ENCODE data around the gene PDGFC.

Gene PDGFC

GRCh38 chr4:156972379-156973015, 898 bp upstream of the PDGFC start:
- DNase-seq, result no peak

DNA sequence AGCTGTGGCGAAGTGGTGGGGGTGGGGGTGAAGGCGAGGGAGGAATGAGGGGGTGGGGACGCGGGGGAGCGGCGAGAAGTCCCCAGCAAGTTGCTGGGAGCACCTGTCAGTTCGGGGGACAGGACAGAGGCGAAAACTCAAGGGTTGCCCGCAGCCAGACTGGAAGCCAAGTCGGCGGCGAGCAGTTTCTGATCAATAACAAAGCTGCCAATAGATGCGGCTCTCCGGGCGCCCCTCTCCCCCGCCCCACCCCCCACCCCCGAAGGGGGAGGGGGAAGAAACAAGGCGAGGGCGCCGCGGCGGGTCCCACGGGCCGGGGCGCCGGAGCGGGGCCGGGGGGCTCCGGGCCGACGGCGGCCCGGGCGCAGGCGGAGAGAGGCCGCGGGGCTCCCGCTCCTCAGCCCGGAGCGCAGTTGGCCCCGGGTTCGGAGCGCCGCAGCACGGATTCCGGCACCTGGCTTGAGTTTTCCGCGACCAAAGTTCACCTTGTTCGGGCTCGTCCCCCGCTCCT, 379 bp downstream of the PDGFC start:
- DNase-seq, result no peak

GRCh38 chr4:156970501-156971164, 966 bp downstream of the PDGFC start:
- DNase-seq, result peak; percentile 11

GRCh38 chr4:156969911-156970310, 1.7 kb downstream of the PDGFC start:
- no peak for DNase-seq

GRCh38 chr4:156969101-156969500, 2.5 kb downstream of the PDGFC start:
- no peak for DNase-seq

DNA sequence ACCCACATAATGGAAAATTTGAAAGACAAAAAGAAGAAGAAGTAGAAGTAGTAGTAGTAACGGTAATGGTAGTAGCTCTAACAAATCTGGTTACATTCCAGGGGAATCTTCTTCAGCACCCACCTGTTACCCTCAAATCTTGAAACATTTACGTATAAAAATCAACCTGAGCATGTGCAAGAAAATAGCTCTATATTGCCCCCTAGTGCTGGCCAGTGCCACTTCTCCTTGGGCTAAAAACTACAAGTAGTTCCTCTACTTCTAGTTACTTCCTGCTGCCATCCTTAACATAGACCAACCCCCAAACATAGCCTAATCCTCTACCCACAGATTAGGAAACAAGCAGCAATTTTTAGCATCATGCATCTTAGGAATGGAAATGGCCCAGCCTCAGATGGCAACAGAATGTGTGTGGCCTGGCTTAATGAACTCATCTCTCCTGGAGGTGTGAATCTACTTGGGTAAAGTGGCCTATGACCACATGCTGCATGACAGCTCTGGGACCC, 3.1 kb downstream of the PDGFC start:
- DNase-seq, result peak; percentile 27

- DNase-seq, result no peak
These were observed 4.8 kb downstream of the PDGFC start for GRCh38 chr4:156966836-156967235.

- no peak for DNase-seq
These were observed 8.2 kb downstream of the PDGFC start for GRCh38 chr4:156963419-156963818.

DNA sequence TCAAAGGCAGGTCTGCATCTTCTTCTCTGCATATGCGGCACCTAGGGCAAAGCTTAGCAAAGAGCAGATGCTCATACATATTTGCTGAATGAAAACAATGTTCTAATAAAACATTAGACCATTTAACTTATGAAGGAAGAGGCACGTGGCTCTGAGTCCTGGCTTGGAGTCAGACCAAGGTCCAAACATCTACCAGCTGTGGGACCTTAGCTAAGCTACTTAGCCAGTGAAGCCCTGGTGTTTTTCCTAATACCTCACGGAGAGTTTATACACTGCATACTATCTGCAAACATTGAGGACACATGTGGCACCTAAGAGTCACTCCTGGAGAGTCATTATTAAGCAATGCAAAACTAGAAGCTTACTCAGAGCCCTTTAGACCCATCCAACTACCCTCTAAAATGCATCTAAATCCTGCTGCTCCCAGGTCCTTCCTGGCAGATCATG, 9.0 kb downstream of the PDGFC start:
- DNase-seq, result no peak

DNA sequence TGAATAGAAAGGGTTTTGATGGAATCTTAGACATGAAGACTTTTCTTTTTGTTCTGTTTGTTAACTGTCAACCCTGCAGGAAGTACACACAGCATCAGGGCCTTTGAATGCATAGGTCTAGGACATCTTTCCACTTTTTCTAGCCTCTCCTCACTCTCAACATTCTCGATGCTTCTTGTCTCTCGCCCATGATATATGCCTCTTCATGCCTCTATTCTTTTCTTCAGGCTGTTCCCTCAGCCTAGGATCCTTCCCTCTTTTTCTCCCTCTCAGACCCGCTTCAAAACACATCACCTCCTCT, 9.6 kb downstream of the PDGFC start:
- no peak for DNase-seq

DNA sequence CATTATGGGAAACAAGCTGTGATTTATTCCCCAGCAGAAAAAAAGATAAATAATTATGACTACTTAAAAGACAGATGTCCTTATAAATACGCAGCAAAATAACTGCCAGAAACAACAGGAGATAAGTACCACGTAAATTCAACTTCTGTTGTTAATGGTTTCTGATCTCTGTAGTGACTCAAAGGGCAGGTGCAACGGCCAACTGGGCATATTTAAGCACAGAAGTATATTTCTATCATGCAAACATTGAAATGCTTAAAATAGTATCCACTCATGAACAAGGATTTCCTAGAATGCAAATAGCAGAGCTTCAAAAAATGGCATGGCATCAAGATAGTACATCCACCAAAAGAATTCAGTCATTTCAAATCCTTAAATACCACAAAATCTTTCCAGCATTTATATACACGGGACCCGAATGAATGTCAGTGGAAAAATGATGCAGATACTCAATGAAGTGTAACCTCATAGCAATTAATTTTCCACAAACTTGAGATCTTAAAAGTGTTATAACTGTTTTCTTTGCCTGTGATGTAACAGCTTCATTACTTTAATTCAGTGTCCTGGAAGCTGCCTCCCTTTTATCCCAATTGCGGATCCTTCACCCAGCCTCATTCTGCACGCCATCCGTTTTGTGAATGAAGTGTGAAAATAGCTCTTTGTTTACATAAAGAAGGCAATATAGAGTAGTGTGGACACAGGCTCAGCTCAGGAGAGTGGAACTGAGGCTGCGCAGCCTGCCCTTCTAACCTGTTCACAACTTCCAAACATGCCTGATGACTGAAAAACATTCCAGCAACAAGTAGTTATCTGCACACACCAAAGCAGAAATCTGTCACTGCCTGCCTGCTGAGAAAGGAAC, 10.2 kb downstream of the PDGFC start:
- DNase-seq, result no peak

DNA sequence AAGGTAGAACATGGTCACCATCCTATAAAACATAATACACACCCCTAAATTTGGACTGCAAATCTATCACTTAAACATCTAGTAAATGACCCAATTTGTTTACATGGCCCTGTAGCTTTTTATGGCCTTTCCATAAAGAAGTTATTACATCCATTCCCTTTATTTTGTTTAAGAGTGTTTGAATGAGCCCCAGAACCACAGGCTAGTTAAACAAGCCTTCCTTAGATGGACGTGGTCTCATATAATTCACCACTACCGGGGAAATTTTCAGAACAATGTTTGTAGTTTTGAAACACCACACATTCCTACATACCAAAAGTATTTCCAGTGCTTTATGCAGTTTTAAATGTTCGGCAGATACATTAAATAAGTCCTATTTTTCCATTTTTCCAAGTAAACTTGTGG, 12.3 kb downstream of the PDGFC start:
- DNase-seq, result no peak

- DNase-seq, result no peak
These were observed 13.1 kb downstream of the PDGFC start for GRCh38 chr4:156958276-156959074.

DNA sequence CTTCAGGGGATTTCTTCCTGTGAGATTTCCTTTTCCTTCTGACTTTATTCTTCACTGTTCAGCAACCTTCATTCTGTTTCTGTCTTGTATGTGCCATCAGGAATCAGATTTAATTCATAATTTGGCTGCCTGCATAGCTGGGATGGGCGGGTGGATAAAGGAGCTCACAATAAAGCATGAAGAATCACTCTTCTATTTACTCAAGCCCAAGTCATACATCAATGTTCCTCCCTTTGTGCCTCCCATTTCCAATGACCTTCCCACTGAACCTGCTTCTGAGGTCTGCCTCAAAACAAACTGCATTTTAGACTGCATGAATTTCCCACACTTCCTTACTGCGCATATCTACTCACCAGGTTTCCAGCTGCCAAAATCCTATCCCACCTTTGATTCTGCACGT, 14.0 kb downstream of the PDGFC start:
- no peak for DNase-seq

- no peak for DNase-seq
These were observed 14.7 kb downstream of the PDGFC start for GRCh38 chr4:156956826-156957368.

DNA sequence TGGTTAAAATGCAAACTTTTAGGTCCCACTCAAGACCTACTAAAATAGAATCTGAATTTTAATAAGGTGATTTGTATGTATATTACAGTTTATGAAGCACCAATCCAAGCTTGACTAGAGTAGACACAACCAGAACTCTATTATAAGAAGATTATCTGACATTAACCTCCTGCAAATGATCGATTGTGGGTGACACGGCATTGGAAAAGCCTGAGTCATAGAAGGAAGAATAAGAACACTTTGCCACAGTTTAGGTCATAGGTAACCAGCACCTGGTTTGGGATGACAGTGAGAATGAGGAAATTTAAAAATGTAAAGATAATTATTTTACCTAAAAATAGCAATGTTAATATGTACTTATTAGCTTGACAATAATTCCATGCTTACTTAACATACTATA, 15.2 kb downstream of the PDGFC start:
- no peak for DNase-seq

DNA sequence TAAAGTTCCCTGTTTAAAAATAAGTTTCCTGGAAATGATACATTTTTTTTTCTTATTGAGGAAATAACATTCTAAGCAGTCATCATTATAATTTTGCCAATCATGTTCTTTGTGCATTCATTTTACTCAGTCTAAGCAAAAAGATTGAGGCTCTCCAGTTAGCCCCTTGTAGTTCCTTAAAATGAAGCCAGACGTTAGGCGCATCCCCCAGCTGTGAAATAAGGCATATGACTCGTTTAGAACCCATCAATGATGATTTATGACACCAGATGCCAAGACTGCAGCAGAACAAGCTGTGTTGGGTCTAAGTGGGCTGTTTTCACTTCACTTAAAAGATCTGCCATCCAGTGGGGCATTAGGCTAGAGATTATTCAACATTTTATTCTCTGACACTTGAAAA, 17.0 kb downstream of the PDGFC start:
- DNase-seq, result no peak

GRCh38 chr4:156953951-156954350, 17.6 kb downstream of the PDGFC start:
- DNase-seq, result no peak

GRCh38 chr4:156953001-156953400, 18.6 kb downstream of the PDGFC start:
- no peak for DNase-seq

GRCh38 chr4:156952078-156952759, 19.4 kb downstream of the PDGFC start:
- no peak for DNase-seq

- DNase-seq, result no peak
These were observed 20.7 kb downstream of the PDGFC start for GRCh38 chr4:156950948-156951347.

DNA sequence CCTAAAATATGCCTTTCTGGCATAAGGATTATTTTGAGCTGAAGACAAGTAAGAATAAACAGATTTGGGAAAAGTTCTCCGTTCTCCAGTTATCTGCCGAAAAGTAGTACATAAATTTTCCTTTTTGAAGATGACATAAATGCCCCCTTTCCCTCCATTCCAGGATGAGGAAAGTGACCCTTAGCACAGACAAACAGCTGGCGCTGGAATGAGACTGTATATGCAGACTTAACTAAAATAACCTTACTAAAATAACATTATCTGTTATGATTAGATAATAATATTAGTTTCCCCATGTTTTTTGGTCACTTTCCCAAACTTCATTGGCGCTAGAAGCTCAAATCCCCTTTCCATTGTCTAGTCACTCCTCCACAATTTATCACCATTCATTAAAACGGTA, 21.5 kb downstream of the PDGFC start:
- DNase-seq, result no peak
